GM19351 (cell line): ENCODE results near the gene C2orf42.
A peak's percentile ranks its signal among the peaks of the same experiment; 100 is the strongest.
"Not testable (repeated sequence)": the region's sequence is repeated elsewhere in the genome, so short reads cannot be mapped to it uniquely, and the experiment has no call there.

ENCODE experiments used
- ATAC-seq: cut with Tn5 transposase; IDR thresholded peaks from one replicate; pipeline ENCODE4 v1.9.1; 2021; ENCODE audit warnings: mild to moderate bottlenecking, moderate library complexity; ENCODE audit not compliant: unreplicated experiment

Gene C2orf42

GRCh38 chr2:70190418-70191243 is at the start of gene C2orf42:
Gene C2orf42 (minus strand): TSS chr2:70191019. CDS start chr2:70181985, 9,034 bp downstream.
- peak; percentile 78 for ATAC-seq

- ATAC-seq: no peak
Observed at GRCh38 chr2:70240599-70240998, 49.8 kb upstream of the C2orf42 start.

- ATAC-seq: no peak
Observed at GRCh38 chr2:70233926-70234325, 43.1 kb upstream of the C2orf42 start.

GRCh38 chr2:70226781-70227180 is 36.0 kb upstream of the C2orf42 start:
- no peak for ATAC-seq

- not testable (repeated sequence) for ATAC-seq
Observed at GRCh38 chr2:70223305-70223704, 32.5 kb upstream of the C2orf42 start.

GRCh38 chr2:70214953-70215549 is 24.2 kb upstream of the C2orf42 start:
- ATAC-seq: no peak

- no peak for ATAC-seq
Observed at GRCh38 chr2:70214365-70214764, 23.5 kb upstream of the C2orf42 start.

- ATAC-seq: no peak
Observed at GRCh38 chr2:70212298-70212932, 21.6 kb upstream of the C2orf42 start.

GRCh38 chr2:70211595-70211994 is 20.8 kb upstream of the C2orf42 start:
- no peak for ATAC-seq

- ATAC-seq: no peak
Observed at GRCh38 chr2:70204452-70204851, 13.6 kb upstream of the C2orf42 start.

GRCh38 chr2:70203086-70203485 is 12.3 kb upstream of the C2orf42 start:
- no peak for ATAC-seq

GRCh38 chr2:70202236-70202806 is 11.5 kb upstream of the C2orf42 start:
- ATAC-seq: no peak

GRCh38 chr2:70201831-70202230 is 11.0 kb upstream of the C2orf42 start:
- no peak for ATAC-seq

GRCh38 chr2:70201225-70201768 is 10.5 kb upstream of the C2orf42 start:
- ATAC-seq: no peak

GRCh38 chr2:70199320-70199864 is 8.6 kb upstream of the C2orf42 start:
- no peak for ATAC-seq

GRCh38 chr2:70192516-70192915 is 1.7 kb upstream of the C2orf42 start:
- no peak for ATAC-seq

- no peak for ATAC-seq
Observed at GRCh38 chr2:70191244-70191735, 471 bp upstream of the C2orf42 start.

GRCh38 chr2:70188460-70188859 is 2.4 kb downstream of the C2orf42 start:
- ATAC-seq: no peak

GRCh38 chr2:70187170-70187569 is 3.6 kb downstream of the C2orf42 start:
- ATAC-seq: not testable (repeated sequence)

GRCh38 chr2:70182689-70183088 is 8.1 kb downstream of the C2orf42 start:
- no peak for ATAC-seq
